Measurements from ENCODE around the gene SMIM44. TPM values are rescaled to one million over a fixed set of nuclear protein-coding genes. Genes with fewer than 3 reads are reported as not detected.
"Not testable (repeated sequence)": the region's sequence is repeated elsewhere in the genome, so short reads cannot be mapped to it uniquely, and the experiment has no call there.

The SMIM44 gene
- polyA plus RNA-seq, 1 donor (not counting 4 experiments of a cell fraction or from before 2014, with no cell fraction given) = not detected

- no peak overlapping the region for H3K27ac ChIP-seq (ENCODE audit: control insufficient read depth, insufficient read depth, low read length)
- peaks cover 5% of the 10 kb centered on the region for H3K79me2 ChIP-seq (ENCODE audit: control insufficient read depth, insufficient read depth, low read length)
- no peaks in the 10 kb centered on the region for H4K20me1 ChIP-seq (ENCODE audit: control insufficient read depth, extremely low read depth, insufficient read depth, low read length)
- H3K4me2 ChIP-seq (ENCODE audit: control insufficient read depth, extremely low read depth, insufficient read depth, low read depth, low read length) = no peak overlapping the region
- no peak for TF ChIP-seq EZH2 (IDR thresholded peaks at IDR 0.05; ENCODE audit: low read length)
- no peak for TF ChIP-seq CTCF (optimal IDR thresholded peaks at IDR 0.05 in 1 of 3, IDR thresholded peaks at IDR 0.05 in 1 of 3, conservative IDR thresholded peaks at IDR 0.05 in 1 of 3; ENCODE audit: extremely low read depth in 1 of 3, insufficient read depth in 2 of 3, low read length in 3 of 3)
- H3K9ac ChIP-seq (ENCODE audit: control insufficient read depth, extremely low read depth, insufficient read depth, low read length) = no peak overlapping the region
- DNase-seq (ENCODE audit: low read depth, low spot score) (no peak), FAIRE-seq (no peak)
- H2AFZ ChIP-seq (ENCODE audit: control insufficient read depth, low read length) = no peak overlapping the region
- no peak overlapping the region for H3K4me3 ChIP-seq (ENCODE audit: control insufficient read depth in 2 of 3, extremely low read depth in 1 of 3, insufficient read depth in 2 of 3, low read depth in 1 of 3, low read length in 3 of 3)
- H3K9me1 ChIP-seq (ENCODE audit: control insufficient read depth, extremely low read depth, insufficient read depth, low read length) = no peaks in the 10 kb centered on the region
- dilution Hi-C loops (cut with MboI; ENCODE audit: extremely low pct_ligation_motif_present, low sequenced_read_pairs) = no loop called here
- H3K9me3 ChIP-seq (ENCODE audit: control insufficient read depth, low read depth, low read length) = no peaks in the 10 kb centered on the region
- no peaks in the 10 kb centered on the region for H3K27me3 ChIP-seq (ENCODE audit: control insufficient read depth, extremely low read depth, insufficient read depth, low read length)
- H3K36me3 ChIP-seq (ENCODE audit: control insufficient read depth in 2 of 2, extremely low read depth in 1 of 2, insufficient read depth in 2 of 2, low read length in 2 of 2) = peaks cover 18 to 31% of the 10 kb centered on the region in 2 experiments
- H3K4me1 ChIP-seq (ENCODE audit: control insufficient read depth, extremely low read depth, insufficient read depth, low read length) = peaks cover 9% of the 10 kb centered on the region
Observed at GRCh38 chr19:3454656-3455392, 28.4 kb downstream of the SMIM44 start.

- no peak overlapping the region for H3K4me3 ChIP-seq (ENCODE audit: control insufficient read depth in 2 of 3, extremely low read depth in 1 of 3, insufficient read depth in 2 of 3, low read depth in 1 of 3, low read length in 3 of 3)
- no peaks in the 10 kb centered on the region for H3K9me3 ChIP-seq (ENCODE audit: control insufficient read depth, low read depth, low read length)
- H3K27ac ChIP-seq (ENCODE audit: control insufficient read depth, insufficient read depth, low read length) = no peak overlapping the region
- no peak overlapping the region for H3K9ac ChIP-seq (ENCODE audit: control insufficient read depth, extremely low read depth, insufficient read depth, low read length)
- H3K36me3 ChIP-seq (ENCODE audit: control insufficient read depth in 2 of 2, extremely low read depth in 1 of 2, insufficient read depth in 2 of 2, low read length in 2 of 2) = peaks cover 20 to 36% of the 10 kb centered on the region in 2 experiments
- H4K20me1 ChIP-seq (ENCODE audit: control insufficient read depth, extremely low read depth, insufficient read depth, low read length) = no peaks in the 10 kb centered on the region
- H3K4me1 ChIP-seq (ENCODE audit: control insufficient read depth, extremely low read depth, insufficient read depth, low read length) = peaks cover 9% of the 10 kb centered on the region
- peaks cover 5% of the 10 kb centered on the region for H3K79me2 ChIP-seq (ENCODE audit: control insufficient read depth, insufficient read depth, low read length)
- dilution Hi-C loops (cut with MboI; ENCODE audit: extremely low pct_ligation_motif_present, low sequenced_read_pairs) = no loop called here
- no peak for FAIRE-seq
- no peaks in the 10 kb centered on the region for H3K9me1 ChIP-seq (ENCODE audit: control insufficient read depth, extremely low read depth, insufficient read depth, low read length)
- H3K4me2 ChIP-seq (ENCODE audit: control insufficient read depth, extremely low read depth, insufficient read depth, low read depth, low read length) = no peak overlapping the region
- no peak for DNase-seq (ENCODE audit: low read depth, low spot score)
- H3K27me3 ChIP-seq (ENCODE audit: control insufficient read depth, extremely low read depth, insufficient read depth, low read length) = no peaks in the 10 kb centered on the region
- no peak overlapping the region for H2AFZ ChIP-seq (ENCODE audit: control insufficient read depth, low read length)
- TF ChIP-seq CTCF (optimal IDR thresholded peaks at IDR 0.05 in 1 of 3, IDR thresholded peaks at IDR 0.05 in 1 of 3, conservative IDR thresholded peaks at IDR 0.05 in 1 of 3; ENCODE audit: extremely low read depth in 1 of 3, insufficient read depth in 2 of 3, low read length in 3 of 3) (no peak), EZH2 (IDR thresholded peaks at IDR 0.05; ENCODE audit: low read length) (no peak)
Observed at GRCh38 chr19:3453840-3454239, 29.4 kb downstream of the SMIM44 start.

- DNase-seq (ENCODE audit: low read depth, low spot score); FAIRE-seq; H3K4me3 ChIP-seq (ENCODE audit: control insufficient read depth in 2 of 3, extremely low read depth in 1 of 3, insufficient read depth in 2 of 3, low read depth in 1 of 3, low read length in 3 of 3); H3K9me1 ChIP-seq (ENCODE audit: control insufficient read depth, extremely low read depth, insufficient read depth, low read length); H3K4me1 ChIP-seq (ENCODE audit: control insufficient read depth, extremely low read depth, insufficient read depth, low read length); H3K27ac ChIP-seq (ENCODE audit: control insufficient read depth, insufficient read depth, low read length); H3K4me2 ChIP-seq (ENCODE audit: control insufficient read depth, extremely low read depth, insufficient read depth, low read depth, low read length); H3K79me2 ChIP-seq (ENCODE audit: control insufficient read depth, insufficient read depth, low read length); H3K9me3 ChIP-seq (ENCODE audit: control insufficient read depth, low read depth, low read length); H3K9ac ChIP-seq (ENCODE audit: control insufficient read depth, extremely low read depth, insufficient read depth, low read length); H2AFZ ChIP-seq (ENCODE audit: control insufficient read depth, low read length); dilution Hi-C loops (cut with MboI; ENCODE audit: extremely low pct_ligation_motif_present, low sequenced_read_pairs); H4K20me1 ChIP-seq (ENCODE audit: control insufficient read depth, extremely low read depth, insufficient read depth, low read length); H3K27me3 ChIP-seq (ENCODE audit: control insufficient read depth, extremely low read depth, insufficient read depth, low read length): not testable (repeated sequence)
- peaks cover 21 to 36% of the 10 kb centered on the region in 2 experiments for H3K36me3 ChIP-seq (ENCODE audit: control insufficient read depth in 2 of 2, extremely low read depth in 1 of 2, insufficient read depth in 2 of 2, low read length in 2 of 2)
Observed at GRCh38 chr19:3452942-3453214, 30.4 kb downstream of the SMIM44 start.
